Prostate gland (tissue), 2 donors: ENCODE measurements around the gene OR51I2.

Experiments
- POLR2A ChIP-seq: fragments of 450-650 bp; IDR thresholded peaks from one replicate; pipeline ENCODE4 v1.6.1; 2016; ENCODE audit warnings: antibody characterized with exemption, mild to moderate bottlenecking
- POLR2AphosphoS5 ChIP-seq: sonication (generic); formaldehyde crosslinking; IDR thresholded peaks from one replicate; pipeline ENCODE4 v1.6.1; 2017; ENCODE audit warnings: antibody characterized with exemption
- TF ChIP-seq, protein P1 (sequence below), 4 experiments: fragments of 200-600 bp in 2 of 4; fragments of 450-650 bp in 2 of 4; sonication (generic) in 2 of 4; IDR thresholded peaks; 1 replicate in 3 of 4; 2 replicates in 1 of 4; pipeline ENCODE4 v1.5.1; 2016 to 2019; ENCODE audit warnings: antibody characterized with exemption in 4 of 4, mild to moderate bottlenecking in 2 of 4, moderate library complexity in 2 of 4

DNA sequence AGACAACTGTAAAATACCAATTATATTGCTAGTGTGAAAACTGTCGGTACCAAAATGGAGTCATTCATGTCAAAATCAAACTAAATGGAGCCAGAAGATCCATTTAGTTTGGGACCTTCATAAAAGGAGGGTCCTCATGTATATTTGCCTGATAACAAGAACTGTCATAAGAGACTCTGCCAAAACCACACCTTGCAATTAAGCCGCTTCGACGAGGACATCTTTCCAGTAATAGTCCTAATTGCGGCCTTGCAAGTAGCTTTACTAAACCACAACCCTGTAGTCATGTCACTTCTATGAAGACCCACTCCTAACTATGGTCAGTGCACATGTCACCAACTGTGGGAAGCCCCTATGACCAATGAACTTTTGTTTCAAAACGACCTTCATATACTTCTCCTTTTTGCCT lies 51.3 kb downstream of the OR51I2 start:
- TF ChIP-seq, protein P1, sequence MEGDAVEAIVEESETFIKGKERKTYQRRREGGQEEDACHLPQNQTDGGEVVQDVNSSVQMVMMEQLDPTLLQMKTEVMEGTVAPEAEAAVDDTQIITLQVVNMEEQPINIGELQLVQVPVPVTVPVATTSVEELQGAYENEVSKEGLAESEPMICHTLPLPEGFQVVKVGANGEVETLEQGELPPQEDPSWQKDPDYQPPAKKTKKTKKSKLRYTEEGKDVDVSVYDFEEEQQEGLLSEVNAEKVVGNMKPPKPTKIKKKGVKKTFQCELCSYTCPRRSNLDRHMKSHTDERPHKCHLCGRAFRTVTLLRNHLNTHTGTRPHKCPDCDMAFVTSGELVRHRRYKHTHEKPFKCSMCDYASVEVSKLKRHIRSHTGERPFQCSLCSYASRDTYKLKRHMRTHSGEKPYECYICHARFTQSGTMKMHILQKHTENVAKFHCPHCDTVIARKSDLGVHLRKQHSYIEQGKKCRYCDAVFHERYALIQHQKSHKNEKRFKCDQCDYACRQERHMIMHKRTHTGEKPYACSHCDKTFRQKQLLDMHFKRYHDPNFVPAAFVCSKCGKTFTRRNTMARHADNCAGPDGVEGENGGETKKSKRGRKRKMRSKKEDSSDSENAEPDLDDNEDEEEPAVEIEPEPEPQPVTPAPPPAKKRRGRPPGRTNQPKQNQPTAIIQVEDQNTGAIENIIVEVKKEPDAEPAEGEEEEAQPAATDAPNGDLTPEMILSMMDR (IDR thresholded peaks at IDR 0.05) = no peak
- TF ChIP-seq POLR2AphosphoS5 = no peak
- no peak for TF ChIP-seq POLR2A
